T-helper 2 cell treated with Interferon-gamma antibody and Interleukin-4, amounts not matched to agents 5 μg/mL and 100 μg/mL, for 36 hours (primary cell): ENCODE data around the gene FIP1L1.

Experiments
- DNase-seq: peaks from one replicate; pipeline ENCODE4 v3.0.0; 2021; ENCODE audit warnings: low spot score
- H3K27ac Mint-ChIP-seq: one replicate; pipeline ENCODE4 v1.8.0; 2021; ENCODE audit warnings: mild to moderate bottlenecking, mixed read lengths
- H3K27me3 Mint-ChIP-seq: one replicate; pipeline ENCODE4 v1.8.0; 2021; ENCODE audit warnings: low read depth, mixed read lengths
- H3K36me3 Mint-ChIP-seq: one replicate; pipeline ENCODE4 v1.8.0; 2021; ENCODE audit warnings: low read depth, mixed read lengths
- H3K4me1 Mint-ChIP-seq: one replicate; pipeline ENCODE4 v1.8.0; 2021; ENCODE audit warnings: low read depth, mixed read lengths
- H3K4me3 Mint-ChIP-seq: one replicate; pipeline ENCODE4 v1.8.0; 2022; ENCODE audit warnings: mild to moderate bottlenecking, moderate library complexity, mixed read lengths
- H3K9me3 Mint-ChIP-seq: one replicate; pipeline ENCODE4 v1.8.0; 2021; ENCODE audit warnings: mixed read lengths

Gene FIP1L1

GRCh38 chr4:53489279-53489889 lies 111.9 kb downstream of the FIP1L1 start:
- no peak overlapping the region for H3K27ac Mint-ChIP-seq
- H3K4me1 Mint-ChIP-seq = no peaks in the 10 kb centered on the region
- H3K27me3 Mint-ChIP-seq = peaks cover 18% of the 10 kb centered on the region
- H3K4me3 Mint-ChIP-seq = no peak overlapping the region
- H3K36me3 Mint-ChIP-seq = no peaks in the 10 kb centered on the region
- no peak for DNase-seq
- H3K9me3 Mint-ChIP-seq = no peaks in the 10 kb centered on the region

- Mint-ChIP-seq H3K27me3 (peaks cover 18% of the 10 kb centered on the region), H3K27ac (no peak overlapping the region), H3K9me3 (no peaks in the 10 kb centered on the region), H3K4me1 (no peaks in the 10 kb centered on the region), H3K4me3 (no peak overlapping the region), H3K36me3 (no peaks in the 10 kb centered on the region)
- DNase-seq = no peak
Observed at GRCh38 chr4:53490161-53490956, 112.9 kb downstream of the FIP1L1 start.

DNA sequence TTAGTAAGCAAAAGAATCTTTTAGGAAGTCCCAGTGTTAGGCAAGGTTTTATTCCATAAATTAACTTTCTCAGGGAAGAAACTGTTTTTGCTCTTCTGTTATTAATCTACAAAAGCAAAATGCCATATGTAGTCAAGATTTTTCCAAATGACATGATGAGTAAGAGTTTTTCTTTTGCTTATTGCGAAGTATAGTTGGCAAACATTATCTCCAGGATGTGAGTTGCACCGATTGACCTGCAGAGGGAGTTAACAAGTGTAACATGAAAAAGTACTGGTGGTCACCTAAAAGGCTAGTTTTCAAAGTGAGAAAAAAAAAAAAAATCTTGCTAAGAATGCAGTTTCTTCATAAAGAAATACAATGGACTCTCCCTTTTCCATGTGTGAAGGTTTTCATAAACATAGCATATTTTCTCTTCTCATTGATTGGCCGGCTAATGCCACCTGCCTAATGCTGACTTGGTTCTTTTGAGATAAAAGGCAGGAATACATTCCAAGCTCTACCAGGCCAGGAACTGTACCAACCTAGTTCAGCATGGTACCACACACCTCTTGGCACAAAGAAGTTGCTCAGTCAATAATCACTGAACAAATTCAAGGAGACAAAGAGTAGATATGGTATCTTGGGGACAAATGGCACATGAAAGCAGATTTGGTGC lies 113.7 kb downstream of the FIP1L1 start:
- Mint-ChIP-seq H3K4me1 (no peaks in the 10 kb centered on the region), H3K4me3 (no peak overlapping the region), H3K36me3 (no peaks in the 10 kb centered on the region), H3K9me3 (no peaks in the 10 kb centered on the region), H3K27ac (no peak overlapping the region), H3K27me3 (peaks cover 18% of the 10 kb centered on the region)
- no peak for DNase-seq

- Mint-ChIP-seq H3K36me3 (no peaks in the 10 kb centered on the region), H3K27ac (no peak overlapping the region), H3K27me3 (no peaks in the 10 kb centered on the region)
Observed at GRCh38 chr4:53494851-53495250, 117.4 kb downstream of the FIP1L1 start.

GRCh38 chr4:53497487-53498244 lies 120.2 kb downstream of the FIP1L1 start:
- no peaks in the 10 kb centered on the region for H3K4me1 Mint-ChIP-seq
- no peak overlapping the region for H3K27ac Mint-ChIP-seq
- no peak for DNase-seq
- H3K9me3 Mint-ChIP-seq = no peaks in the 10 kb centered on the region
- H3K36me3 Mint-ChIP-seq = no peaks in the 10 kb centered on the region
- no peak overlapping the region for H3K4me3 Mint-ChIP-seq
- peaks cover 2% of the 10 kb centered on the region for H3K27me3 Mint-ChIP-seq

More at GRCh38 chr4:53494851-53495250, 117.4 kb downstream of the FIP1L1 start:
- Mint-ChIP-seq H3K9me3 (no peaks in the 10 kb centered on the region), H3K4me1 (no peaks in the 10 kb centered on the region), H3K4me3 (no peak overlapping the region)
- DNase-seq = no peak

DNA sequence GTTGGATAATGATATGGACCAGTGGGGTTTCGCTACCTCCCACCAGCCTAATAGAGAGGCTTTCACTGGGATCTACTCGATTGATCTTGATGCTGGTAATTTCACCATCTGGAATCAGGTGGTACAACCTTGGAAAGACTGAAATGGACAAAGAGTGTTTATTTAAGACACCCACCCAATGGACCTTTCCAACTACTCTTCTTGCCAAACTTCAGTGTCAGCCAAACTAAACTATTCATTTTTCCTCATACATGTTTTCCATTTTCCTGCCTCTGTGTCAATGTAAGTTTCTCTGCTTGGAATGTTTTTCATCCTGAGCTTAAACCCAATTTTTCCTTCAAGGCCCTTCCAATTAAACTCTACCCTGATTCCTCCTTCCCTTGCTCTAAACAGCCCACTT lies 121.3 kb downstream of the FIP1L1 start:
- no peak for DNase-seq
- H3K9me3 Mint-ChIP-seq = no peaks in the 10 kb centered on the region
- H3K36me3 Mint-ChIP-seq = no peaks in the 10 kb centered on the region
- H3K27ac Mint-ChIP-seq = no peak overlapping the region
- no peak overlapping the region for H3K4me3 Mint-ChIP-seq
- no peaks in the 10 kb centered on the region for H3K4me1 Mint-ChIP-seq
- peaks cover 2% of the 10 kb centered on the region for H3K27me3 Mint-ChIP-seq

DNA sequence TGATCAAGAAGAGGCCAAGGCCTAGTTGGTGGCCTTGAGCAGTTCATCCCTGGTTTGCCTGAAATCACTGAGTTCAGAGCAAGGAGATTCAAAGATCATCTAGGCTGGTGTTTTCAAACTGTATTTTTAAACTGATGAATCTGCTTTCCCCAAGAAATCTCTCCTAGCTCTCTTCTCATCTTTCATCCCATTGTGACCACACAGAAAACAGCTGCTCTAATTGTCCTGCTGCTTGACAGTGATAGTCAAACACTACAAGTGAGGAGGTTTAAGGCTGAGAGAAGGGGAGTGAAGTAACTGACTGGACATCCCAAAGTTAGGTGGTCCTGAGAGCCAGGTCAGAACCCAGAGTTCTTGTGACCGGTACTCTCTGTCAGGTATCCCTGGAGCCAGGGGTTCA lies 122.3 kb downstream of the FIP1L1 start:
- Mint-ChIP-seq H3K9me3 (no peaks in the 10 kb centered on the region), H3K36me3 (no peaks in the 10 kb centered on the region), H3K4me1 (no peaks in the 10 kb centered on the region), H3K4me3 (no peak overlapping the region), H3K27ac (no peak overlapping the region), H3K27me3 (peaks cover 2% of the 10 kb centered on the region)
- no peak for DNase-seq

GRCh38 chr4:53500546-53500945 lies 123.1 kb downstream of the FIP1L1 start:
- Mint-ChIP-seq H3K4me3 (no peak overlapping the region), H3K36me3 (no peaks in the 10 kb centered on the region), H3K27ac (no peak overlapping the region), H3K4me1 (no peaks in the 10 kb centered on the region), H3K9me3 (no peaks in the 10 kb centered on the region), H3K27me3 (peaks cover 2% of the 10 kb centered on the region)
- no peak for DNase-seq

- no peak for DNase-seq
- H3K36me3 Mint-ChIP-seq = no peaks in the 10 kb centered on the region
- no peak overlapping the region for H3K27ac Mint-ChIP-seq
- H3K9me3 Mint-ChIP-seq = no peaks in the 10 kb centered on the region
- no peak overlapping the region for H3K4me3 Mint-ChIP-seq
- H3K27me3 Mint-ChIP-seq = peaks cover 2% of the 10 kb centered on the region
- H3K4me1 Mint-ChIP-seq = no peaks in the 10 kb centered on the region
Observed at GRCh38 chr4:53501561-53501960, 124.1 kb downstream of the FIP1L1 start.

GRCh38 chr4:53502094-53502493 lies 124.7 kb downstream of the FIP1L1 start:
- Mint-ChIP-seq H3K4me1 (no peaks in the 10 kb centered on the region), H3K9me3 (no peaks in the 10 kb centered on the region), H3K36me3 (no peaks in the 10 kb centered on the region), H3K27ac (no peak overlapping the region), H3K27me3 (peaks cover 2% of the 10 kb centered on the region), H3K4me3 (no peak overlapping the region)
- no peak for DNase-seq

- H3K4me1 Mint-ChIP-seq = no peaks in the 10 kb centered on the region
- H3K4me3 Mint-ChIP-seq = no peak overlapping the region
- no peaks in the 10 kb centered on the region for H3K9me3 Mint-ChIP-seq
- H3K36me3 Mint-ChIP-seq = no peaks in the 10 kb centered on the region
- no peak overlapping the region for H3K27ac Mint-ChIP-seq
- DNase-seq = no peak
- no peaks in the 10 kb centered on the region for H3K27me3 Mint-ChIP-seq
Observed at GRCh38 chr4:53505947-53506346, 128.5 kb downstream of the FIP1L1 start.

- Mint-ChIP-seq H3K27ac (no peak overlapping the region), H3K4me3 (no peak overlapping the region), H3K4me1 (no peaks in the 10 kb centered on the region), H3K27me3 (peaks cover 3% of the 10 kb centered on the region), H3K9me3 (no peaks in the 10 kb centered on the region), H3K36me3 (no peaks in the 10 kb centered on the region)
- no peak for DNase-seq
Observed at GRCh38 chr4:53507058-53507457, 129.6 kb downstream of the FIP1L1 start.

- Mint-ChIP-seq H3K27me3 (peaks cover 3% of the 10 kb centered on the region), H3K27ac (no peak overlapping the region), H3K4me3 (no peak overlapping the region), H3K36me3 (no peaks in the 10 kb centered on the region), H3K4me1 (no peaks in the 10 kb centered on the region), H3K9me3 (no peaks in the 10 kb centered on the region)
- DNase-seq = no peak
Observed at GRCh38 chr4:53507671-53508286, 130.3 kb downstream of the FIP1L1 start.
